CD4-positive, alpha-beta T cell treated with Interleukin-10 for 1 hour (primary cell): ENCODE data around the gene COL17A1.

Source experiments
- DNase-seq: peaks from one replicate; pipeline ENCODE4 v3.0.0-alpha.2; 2020

COL17A1 gene

DNA sequence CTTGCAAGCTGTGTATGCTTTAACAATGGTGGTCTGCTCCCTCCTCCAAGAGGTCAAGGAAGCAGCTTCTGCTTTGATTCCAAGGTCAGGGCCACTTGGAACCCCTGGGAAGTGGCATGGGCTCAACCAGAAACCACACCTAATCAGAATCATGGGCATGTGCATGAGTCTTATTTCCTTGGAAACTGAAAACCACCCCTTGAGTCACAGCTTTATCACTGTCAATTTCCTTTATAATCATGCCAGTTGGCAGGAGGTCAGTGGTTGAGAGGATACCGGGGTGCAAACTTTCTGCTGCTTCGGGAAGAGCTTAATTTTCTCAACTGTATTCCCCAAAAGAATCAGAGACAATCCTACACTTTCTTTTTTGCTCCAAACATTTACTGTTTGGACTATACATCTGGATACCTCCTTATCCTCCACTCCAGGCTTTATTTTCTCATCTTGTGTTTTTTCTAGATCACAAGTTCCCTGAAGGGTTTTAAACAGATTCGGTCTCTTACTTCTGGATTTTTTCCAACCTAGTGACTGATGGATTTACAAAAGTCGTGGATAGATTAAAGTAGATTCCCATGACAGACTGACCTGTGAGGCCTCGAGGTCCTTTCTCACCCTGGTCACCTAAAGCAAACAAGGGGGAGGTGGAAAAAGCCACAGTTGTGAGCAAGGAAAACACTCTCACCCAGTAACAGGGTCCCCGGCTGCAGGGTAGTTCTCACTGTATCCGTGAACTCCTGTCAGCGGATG lies 36.0 kb downstream of the COL17A1 start:
- DNase-seq, result no peak

- DNase-seq, result no peak
These were observed 39.0 kb downstream of the COL17A1 start for GRCh38 chr10:104046651-104047050.

DNA sequence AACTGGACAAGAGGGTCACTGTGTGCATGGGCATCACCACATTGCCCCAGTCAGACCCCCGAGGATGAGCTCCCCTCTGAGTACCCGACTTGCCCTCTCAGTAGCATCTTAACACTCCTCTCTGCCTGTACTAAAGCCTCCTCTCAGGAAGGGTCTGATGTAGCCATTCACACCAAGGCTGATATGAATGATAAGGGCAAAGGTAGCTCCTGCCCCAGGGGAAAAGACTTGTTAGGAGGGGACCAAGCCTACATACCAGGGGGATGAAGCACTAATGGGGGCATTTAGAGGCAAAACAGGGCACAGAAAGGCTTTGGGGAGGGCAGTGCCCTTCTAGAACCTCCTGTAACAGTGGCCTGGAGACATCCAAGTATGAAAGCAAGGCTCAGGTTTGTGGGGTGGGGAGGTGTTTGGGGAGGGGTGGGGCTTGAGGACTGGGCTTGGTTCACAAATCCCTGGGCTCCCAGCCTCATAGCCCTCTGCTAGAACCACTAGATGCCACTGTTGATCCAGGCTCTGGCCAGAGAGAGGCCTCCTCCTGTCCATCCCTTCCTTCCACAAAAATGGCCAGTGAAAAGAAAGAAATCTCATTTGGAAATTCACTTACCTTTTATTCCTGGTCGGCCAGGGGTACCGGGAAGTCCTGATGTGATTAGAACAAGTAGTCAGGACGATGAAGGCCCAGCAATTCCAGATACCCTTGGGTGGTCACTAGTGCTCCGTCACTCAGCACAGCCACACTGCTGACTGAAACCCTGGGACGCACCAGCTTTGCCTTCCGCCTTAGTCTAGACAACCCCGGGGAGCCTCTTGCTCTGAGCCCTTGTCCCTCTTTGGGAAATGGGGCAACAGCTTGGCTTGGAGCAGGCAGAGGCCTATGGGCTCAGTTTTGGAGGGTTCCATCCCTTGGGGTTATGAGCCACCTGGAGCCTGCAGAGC lies 40.3 kb downstream of the COL17A1 start:
- no peak for DNase-seq

GRCh38 chr10:104043854-104044253 lies 41.8 kb downstream of the COL17A1 start:
- no peak for DNase-seq

GRCh38 chr10:104043185-104043830 lies 42.4 kb downstream of the COL17A1 start:
- no peak for DNase-seq

DNA sequence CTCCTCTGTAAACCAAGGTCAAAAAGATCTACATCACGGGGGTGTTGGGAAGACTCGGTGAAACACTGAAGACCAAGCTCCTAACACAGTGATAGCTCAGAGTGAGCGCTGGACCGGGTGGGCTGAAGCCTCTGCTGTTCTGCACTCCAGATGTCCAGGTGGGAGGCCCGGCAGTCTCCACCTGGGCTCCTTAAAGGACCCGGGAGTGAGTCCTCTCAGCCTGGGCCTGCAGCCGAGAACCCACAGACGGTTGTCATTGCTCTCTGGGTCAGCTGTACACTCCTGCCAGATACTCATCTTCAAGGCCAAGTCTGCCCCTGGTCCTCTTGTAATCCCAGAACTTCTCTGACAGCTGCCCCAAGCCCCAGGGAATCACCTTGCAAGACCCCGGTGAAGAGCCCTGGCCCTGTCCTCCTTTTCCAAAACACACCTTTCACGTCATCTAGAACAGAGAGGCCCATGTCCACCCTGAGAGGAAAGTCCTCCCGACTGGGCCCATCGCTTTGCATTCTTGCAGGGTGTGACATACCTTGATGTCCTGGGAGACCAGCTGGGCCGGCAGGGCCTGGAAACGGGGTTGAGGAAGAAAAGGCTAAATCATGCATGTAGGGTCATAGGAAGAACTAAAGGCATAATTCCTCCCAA lies 43.7 kb downstream of the COL17A1 start:
- DNase-seq, result no peak

DNA sequence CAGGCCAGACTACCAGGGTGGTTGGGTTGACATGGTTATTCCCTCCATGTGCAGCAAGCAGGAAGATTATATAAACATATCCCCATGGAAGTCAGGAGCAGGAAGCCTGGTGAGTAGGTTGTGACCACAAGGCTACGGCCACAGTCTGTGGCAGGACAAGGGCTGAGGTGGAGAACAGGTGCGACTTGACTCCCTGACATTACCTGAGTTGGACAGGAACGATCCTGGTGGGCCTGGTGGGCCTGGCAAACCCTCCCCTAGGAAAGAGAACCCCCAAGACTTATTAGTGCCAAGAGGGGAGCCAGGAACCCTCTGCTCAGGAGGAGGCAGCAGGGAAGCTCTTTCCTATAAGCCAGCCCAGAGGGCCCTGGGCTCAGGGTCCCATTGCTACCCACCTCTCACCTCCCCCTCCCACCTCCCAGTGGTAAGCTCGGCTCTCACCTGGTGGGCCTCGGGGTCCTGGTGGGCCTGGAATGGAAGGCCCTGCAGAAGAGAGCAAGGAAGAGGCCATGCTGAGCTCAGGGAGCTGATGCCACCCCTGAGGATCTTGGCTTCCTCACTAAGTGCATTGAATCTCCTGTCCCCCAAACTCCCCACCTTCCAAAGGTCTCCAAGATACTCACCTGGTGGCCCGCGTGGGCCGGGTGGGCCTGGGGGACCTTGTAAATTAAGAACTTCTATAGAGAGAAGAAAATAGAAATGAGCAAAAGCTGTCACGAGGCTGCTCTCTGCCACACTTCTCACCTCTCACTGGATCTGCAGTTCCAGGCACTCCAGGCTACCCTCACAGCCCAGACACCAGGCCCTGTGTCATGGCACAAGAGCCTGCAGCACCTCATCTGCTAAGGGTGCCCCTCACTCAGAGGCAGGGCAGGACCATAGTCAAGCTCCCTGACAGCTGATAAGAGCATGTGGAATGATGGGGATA lies 44.6 kb downstream of the COL17A1 start:
- DNase-seq, result no peak

GRCh38 chr10:104040382-104040781 lies 45.3 kb downstream of the COL17A1 start:
- no peak for DNase-seq

DNA sequence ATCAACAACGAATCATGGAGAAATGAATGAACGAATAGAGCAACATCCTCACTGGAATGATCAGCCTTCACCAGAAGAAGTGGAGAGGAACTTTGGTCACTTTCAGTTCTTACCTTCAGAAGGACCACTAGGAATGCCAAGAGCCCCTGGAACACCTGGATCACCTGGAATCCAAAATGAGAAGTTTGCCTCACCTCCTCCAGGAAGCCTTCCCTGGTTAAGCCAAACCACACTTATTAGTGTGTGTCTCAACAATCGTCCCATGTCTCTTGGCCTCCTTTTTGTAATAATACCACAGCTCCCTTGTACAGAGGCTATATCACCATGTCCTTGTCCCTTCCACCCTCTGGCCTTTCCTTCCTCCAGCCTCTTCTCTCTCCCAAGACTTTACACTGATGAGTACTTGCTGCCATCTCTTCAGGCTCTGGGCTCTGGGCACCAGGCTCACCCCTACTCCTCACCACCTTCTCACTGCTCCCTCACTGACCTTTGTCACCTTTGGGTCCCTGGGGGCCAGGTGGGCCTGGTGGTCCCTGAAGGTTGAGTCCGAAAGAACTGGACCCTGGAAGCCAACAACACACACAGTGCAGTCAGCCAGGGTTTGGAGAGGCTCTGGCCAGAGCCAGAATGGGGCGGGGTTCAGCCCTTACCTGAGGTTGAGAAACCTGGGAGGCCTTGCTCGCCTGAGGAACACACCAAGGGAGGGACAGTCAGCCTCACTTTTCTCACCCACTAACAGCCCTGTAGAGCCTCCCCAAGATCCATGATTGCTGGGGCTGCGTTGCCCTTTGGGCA lies 46.5 kb downstream of the COL17A1 start:
- DNase-seq, result no peak

DNA sequence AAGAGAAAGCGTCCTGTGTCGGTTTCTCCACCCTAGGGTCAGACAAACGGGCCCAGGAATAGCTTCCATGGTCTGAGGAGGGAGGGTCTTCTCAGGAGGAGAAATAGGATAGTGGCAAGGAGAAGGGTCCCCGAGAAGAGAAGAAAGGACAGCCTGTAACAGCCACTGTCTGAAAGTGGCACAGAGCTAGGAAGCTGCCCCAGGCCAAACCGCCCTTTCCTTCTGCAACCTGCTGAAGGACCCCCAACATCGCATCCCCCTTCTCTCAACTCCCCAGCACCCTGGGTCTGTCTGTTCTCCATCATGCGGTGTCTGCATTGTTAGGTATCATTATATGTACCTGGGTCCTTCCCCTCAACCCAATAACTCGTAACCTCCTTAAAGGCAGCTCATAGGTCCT lies 47.1 kb downstream of the COL17A1 start:
- DNase-seq, result no peak

DNA sequence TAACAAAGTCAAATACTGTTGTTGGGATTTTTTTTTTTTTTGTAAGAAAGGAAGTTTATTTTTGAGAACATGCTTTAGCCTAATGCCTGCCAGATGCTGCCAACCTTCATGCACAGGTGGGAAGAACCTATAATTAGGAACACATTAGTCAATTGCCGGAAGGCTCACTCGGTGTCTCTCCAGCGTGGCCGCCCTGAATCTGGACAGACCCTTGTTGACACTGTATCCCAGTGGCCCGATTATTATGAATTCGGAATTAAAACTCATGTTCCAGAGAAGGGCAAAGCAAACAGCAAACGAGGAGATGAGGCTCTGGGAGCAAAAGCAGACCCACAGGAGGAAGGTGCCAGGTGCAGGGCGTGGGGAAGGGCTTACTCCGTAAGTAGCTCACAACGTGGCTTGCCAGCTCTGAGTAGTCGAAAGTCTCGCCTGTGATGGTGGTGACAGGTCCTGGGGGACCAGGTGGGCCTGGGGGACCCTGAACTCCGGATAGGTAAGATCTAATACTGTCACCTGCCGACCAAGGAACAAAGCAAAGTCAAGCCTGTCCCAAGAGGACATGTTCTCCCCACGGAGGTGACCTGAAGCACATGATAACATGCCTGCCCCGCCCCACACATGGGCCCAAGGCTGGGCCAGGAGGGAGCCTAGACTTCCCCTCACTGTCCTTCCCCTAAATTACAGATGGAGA lies 48.3 kb downstream of the COL17A1 start:
- no peak for DNase-seq

DNA sequence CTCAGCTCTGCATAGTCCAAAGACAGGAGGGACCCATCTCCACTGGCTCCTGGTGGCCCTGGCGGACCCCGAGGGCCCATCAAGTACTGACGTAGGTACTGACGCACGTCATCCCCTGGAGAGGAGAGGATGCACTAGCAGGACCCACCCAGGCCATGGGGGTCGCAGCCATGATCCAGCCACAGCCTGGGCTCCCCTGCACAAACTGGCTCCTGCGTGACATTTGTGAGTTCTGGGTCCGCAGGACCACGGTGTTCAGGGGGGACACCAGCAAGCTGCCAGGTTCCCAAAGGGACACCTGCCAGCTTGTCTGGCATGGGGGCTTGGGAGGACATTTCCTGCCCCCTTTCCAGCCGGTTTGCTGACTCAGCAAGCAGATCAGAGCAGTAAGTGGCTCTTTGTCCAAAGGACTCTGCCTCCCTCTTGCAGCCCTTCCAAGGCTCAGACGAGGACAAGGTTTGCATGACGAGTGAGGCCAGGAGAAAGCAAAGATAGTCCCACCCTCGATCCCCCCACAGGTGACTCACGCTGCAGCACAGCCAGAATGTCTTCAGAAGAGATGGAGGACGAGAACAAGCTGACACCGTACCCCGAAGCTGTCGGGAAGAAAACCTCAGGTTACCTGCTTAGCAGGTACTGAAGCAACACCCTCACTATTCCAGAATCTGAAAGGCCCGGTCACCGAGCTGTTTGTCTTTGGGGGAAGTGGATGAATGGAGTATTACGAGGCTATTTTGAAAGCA lies 49.0 kb downstream of the COL17A1 start:
- no peak for DNase-seq

GRCh38 chr10:104036069-104036384 lies 49.7 kb downstream of the COL17A1 start:
- DNase-seq, result no peak

DNA sequence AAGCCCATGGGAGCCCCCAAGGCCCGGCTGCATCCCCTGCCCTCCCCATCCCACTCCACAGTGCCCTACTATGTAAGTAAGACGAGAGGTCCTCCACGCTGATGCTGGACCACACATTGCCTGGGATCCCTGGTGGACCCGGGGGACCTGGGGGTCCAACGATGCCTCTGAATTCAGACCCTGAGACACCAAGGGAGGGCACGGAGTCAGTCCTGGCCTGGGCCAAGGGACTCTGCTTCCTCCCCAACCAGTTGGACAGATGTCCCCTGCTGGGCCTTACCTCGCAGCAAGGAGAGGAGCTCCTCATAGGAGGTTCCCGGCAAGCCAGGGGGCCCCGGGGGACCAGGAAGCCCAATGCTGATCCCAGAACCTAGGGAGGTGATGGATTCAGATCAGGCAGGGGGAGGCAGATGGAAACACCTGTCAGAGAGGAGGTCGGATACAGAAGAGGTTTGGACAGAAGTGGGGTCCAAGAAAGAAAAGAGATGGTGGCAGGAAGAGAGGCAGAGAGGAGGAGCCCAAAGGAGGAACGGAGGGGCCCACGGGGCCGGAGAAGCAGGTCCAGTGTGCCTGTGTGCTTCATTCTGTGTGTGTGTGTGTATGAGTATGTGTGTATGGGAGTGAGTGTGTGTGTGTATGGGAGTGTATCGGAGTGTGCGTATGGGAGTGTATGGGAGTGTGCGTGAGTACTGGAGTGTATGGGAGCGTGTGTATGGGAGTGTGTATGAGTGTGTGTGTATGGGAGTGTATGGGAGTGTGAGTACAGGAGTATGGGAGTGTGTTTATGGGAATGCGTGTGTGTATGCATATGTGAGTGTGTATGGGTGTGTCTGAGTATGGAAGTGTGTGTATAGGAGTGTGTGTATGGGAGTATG lies 50.2 kb downstream of the COL17A1 start:
- no peak for DNase-seq

DNA sequence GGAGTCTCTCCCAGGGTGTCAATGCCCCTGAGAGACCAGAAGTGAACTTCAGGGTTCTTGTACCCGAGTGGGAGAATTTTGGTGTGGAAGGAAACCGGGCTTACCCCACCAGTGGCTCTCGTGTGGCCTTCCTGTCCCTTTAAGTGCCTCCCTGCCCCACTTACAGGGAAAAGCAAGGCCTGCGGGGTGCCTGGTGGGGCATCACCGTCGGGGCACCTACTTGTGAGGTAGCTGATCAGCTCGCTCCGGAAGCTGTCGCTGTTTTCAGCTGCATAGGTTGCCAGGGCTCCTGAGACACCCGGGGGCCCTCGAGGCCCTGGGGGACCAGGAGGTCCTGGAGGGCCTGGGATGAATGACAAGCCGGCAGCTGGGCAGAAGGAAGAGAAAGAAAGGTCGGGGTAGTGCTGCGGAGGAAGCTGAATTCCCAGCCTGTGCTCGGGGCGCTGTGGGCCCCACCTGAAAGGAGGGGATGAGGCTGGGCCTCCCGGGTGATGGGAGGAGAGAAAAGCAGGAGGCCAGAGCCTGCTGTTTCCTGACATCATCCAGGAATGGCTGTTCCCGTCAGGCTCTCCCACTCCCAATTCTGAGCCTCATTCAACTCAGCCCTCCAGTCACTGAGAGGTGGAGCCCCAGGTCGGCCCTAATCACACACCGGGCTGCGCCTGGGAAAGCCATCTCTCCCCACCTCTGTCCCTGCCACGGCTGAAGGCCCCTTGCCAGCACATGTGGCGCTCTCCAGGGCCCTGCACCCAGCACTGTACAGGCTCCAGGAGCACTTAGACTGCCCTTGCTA lies 51.1 kb downstream of the COL17A1 start:
- DNase-seq, result no peak

DNA sequence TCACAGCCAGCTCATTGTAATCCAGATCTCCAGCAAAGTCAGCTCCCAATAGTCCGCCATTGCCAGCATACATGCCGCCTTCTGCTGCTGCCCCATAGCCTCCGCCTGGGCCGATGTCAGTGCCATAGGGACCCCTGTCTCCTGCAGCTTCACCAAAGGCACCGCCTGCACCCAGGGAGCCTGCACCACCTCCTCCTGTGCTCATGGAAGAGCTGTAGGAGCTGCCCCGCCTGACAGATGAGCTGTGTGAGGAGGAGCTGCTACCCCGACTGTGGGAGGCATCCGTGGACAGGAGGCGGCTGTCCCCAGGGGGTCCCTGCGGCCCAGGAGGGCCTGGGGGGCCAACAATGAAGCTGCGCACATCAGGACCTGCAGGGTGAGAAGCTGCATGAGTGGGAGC lies 51.7 kb downstream of the COL17A1 start:
- DNase-seq, result no peak

- DNase-seq, result no peak
These were observed 52.2 kb downstream of the COL17A1 start for GRCh38 chr10:104033401-104033930.
